ENCODE measurements around the gene DNAJB13. TPM values are rescaled to one million over a fixed set of nuclear protein-coding genes. Genes with fewer than 3 reads are reported as not detected.

DNAJB13 gene
- total RNA-seq, 2 experiments from 2014 or later: not detected

GRCh38 chr11:73998846-73999575 lies 48.2 kb downstream of the DNAJB13 start:
- no peak overlapping the region for H3K27ac Mint-ChIP-seq
- H3K4me1 Mint-ChIP-seq: peaks cover 72% of the 10 kb centered on the region
- no peaks in the 10 kb centered on the region for H3K27me3 Mint-ChIP-seq
- POLR2A ChIA-PET: interaction anchor here (2.0 to 10.1 kb wide), 2 partner anchors 16 to 18 kb away, joined by 11 to 185 read pairs; partner anchors contain the start of gene UCP2
- H3K4me3 Mint-ChIP-seq: no peak overlapping the region
- DNase-seq: no peak
- peaks cover 33% of the 10 kb centered on the region for H3K36me3 Mint-ChIP-seq (ENCODE audit: low read depth)
- no peaks in the 10 kb centered on the region for H3K9me3 Mint-ChIP-seq
- CTCF ChIA-PET: interaction anchor here (1.3 kb wide), 1 partner anchor 19 kb away, joined by 3 read pairs; no protein-coding TSS in a partner anchor

DNA sequence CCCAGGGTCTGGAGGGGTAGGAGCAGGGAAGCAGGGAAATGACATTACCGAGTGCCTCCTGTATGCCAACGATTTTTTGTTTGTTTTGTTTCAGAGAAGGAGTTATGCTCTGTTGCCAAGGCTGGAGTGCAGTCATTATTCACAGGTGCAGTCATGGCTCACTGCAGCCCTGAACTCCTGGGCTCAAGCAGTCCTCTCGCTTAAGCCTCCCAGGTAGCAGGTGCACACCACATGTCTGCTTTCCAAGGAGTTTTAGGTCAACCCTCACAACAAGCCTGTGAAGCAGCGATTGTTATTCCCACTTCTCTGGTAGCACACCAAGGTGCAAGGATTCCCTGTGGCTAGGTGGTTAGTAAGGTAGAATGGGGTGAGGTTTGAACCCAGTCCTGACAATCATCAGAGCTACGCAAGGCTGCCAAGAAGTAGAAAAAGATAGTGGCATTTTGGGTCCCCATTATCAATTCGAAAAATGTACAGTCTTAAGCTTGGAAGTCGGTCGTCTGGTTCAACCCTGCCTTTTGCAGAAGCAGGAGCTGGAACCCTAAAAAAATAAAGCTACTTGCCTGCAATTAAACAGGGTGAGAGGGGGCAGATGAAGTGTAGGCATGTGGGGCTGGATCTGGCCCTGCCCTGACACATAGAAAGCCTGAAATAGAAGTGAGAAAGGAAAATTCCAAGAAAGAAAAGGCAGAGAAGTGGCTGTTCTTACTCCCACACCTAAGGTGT lies 48.9 kb downstream of the DNAJB13 start:
- POLR2A ChIA-PET: interaction anchor here (1.4 to 10.1 kb wide), 2 partner anchors 18 to 27 kb away, joined by 3 to 185 read pairs; partner anchors contain the start of gene UCP2
- no peaks in the 10 kb centered on the region for H3K9me3 Mint-ChIP-seq
- DNase-seq: no peak
- peaks cover 74% of the 10 kb centered on the region for H3K4me1 Mint-ChIP-seq
- peak overlapping the region; percentile 6 for H3K27ac Mint-ChIP-seq
- no peaks in the 10 kb centered on the region for H3K27me3 Mint-ChIP-seq
- no peak overlapping the region for H3K4me3 Mint-ChIP-seq
- CTCF ChIA-PET: interaction anchor here (1.3 kb wide), 1 partner anchor 20 kb away, joined by 3 read pairs; no protein-coding TSS in a partner anchor
- peaks cover 33% of the 10 kb centered on the region for H3K36me3 Mint-ChIP-seq (ENCODE audit: low read depth)

GRCh38 chr11:74000307-74001133 lies 49.7 kb downstream of the DNAJB13 start:
- Mint-ChIP-seq H3K27me3 (no peaks in the 10 kb centered on the region), H3K4me1 (peaks cover 74% of the 10 kb centered on the region), H3K36me3 (ENCODE audit: low read depth) (peaks cover 33% of the 10 kb centered on the region), H3K27ac (no peak overlapping the region), H3K4me3 (no peak overlapping the region), H3K9me3 (no peaks in the 10 kb centered on the region)
- DNase-seq: no peak
- ChIA-PET CTCF (no interaction called here), POLR2A (interaction anchor here (1.4 to 10.1 kb wide), 2 partner anchors 19 to 28 kb away, joined by 3 to 185 read pairs; partner anchors contain the start of gene UCP2)

- CTCF ChIA-PET: interaction anchor here (1.1 to 1.2 kb wide), 2 partner anchors 17 to 38 kb away, joined by 3 read pairs; no protein-coding TSS in a partner anchor
- H3K4me3 Mint-ChIP-seq: no peak overlapping the region
- no peak overlapping the region for H3K27ac Mint-ChIP-seq
- peaks cover 33% of the 10 kb centered on the region for H3K36me3 Mint-ChIP-seq (ENCODE audit: low read depth)
- DNase-seq: no peak
- no peaks in the 10 kb centered on the region for H3K9me3 Mint-ChIP-seq
- H3K27me3 Mint-ChIP-seq: no peaks in the 10 kb centered on the region
- POLR2A ChIA-PET: interaction anchor here (1.1 to 5.2 kb wide), 4 partner anchors 10 to 169 kb away, joined by 3 to 117 read pairs (median 4); partner anchors contain the start of genes C2CD3, PPME1 and UCP2
- H3K4me1 Mint-ChIP-seq: peaks cover 74% of the 10 kb centered on the region
Observed at GRCh38 chr11:74001822-74002286, 51.0 kb downstream of the DNAJB13 start.

DNA sequence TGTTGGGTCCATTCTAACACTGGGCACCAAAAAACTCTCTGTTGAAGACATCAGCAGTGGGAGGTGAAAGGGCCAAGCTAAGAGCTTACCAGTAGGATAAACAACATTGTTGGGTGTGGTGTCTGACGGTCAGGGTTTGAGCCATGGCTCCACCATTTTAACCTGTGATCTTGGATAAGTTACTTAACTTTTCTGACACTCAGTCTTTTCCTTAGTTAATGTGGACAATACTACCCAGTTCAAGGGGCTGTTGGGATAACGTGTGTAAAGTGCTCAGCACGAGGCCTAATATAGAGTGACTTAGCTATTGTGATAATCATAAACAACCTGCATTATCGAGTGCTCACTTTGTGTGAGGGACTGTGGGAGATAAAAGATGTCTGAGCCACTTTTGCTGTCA lies 52.0 kb downstream of the DNAJB13 start:
- H3K27me3 Mint-ChIP-seq: no peaks in the 10 kb centered on the region
- H3K4me3 Mint-ChIP-seq: no peak overlapping the region
- H3K9me3 Mint-ChIP-seq: no peaks in the 10 kb centered on the region
- H3K27ac Mint-ChIP-seq: no peak overlapping the region
- H3K36me3 Mint-ChIP-seq (ENCODE audit: low read depth): peaks cover 33% of the 10 kb centered on the region
- no peak for DNase-seq
- CTCF ChIA-PET: interaction anchor here (1.2 kb wide), 1 partner anchor 39 kb away, joined by 3 read pairs; no protein-coding TSS in a partner anchor
- peaks cover 68% of the 10 kb centered on the region for H3K4me1 Mint-ChIP-seq
- POLR2A ChIA-PET: interaction anchor here (1.1 to 5.2 kb wide), 4 partner anchors 11 to 168 kb away, joined by 3 to 117 read pairs (median 4); partner anchors contain the start of genes C2CD3, PPME1 and UCP2

GRCh38 chr11:74004046-74004695 lies 53.3 kb downstream of the DNAJB13 start:
- Mint-ChIP-seq H3K36me3 (ENCODE audit: low read depth) (peaks cover 33% of the 10 kb centered on the region), H3K27ac (peak overlapping the region; percentile 77), H3K4me3 (no peak overlapping the region), H3K9me3 (no peaks in the 10 kb centered on the region), H3K27me3 (no peaks in the 10 kb centered on the region), H3K4me1 (peaks cover 73% of the 10 kb centered on the region)
- DNase-seq: no peak
- ChIA-PET POLR2A (interaction anchor here (0.7 to 5.2 kb wide), 7 partner anchors 9 to 252 kb away, joined by 3 to 117 read pairs (median 12); partner anchors contain the start of gene UCP2), CTCF (interaction anchor here (1.5 to 1.8 kb wide), 3 partner anchors 9 to 31 kb away, joined by 9 to 17 read pairs (median 12); no protein-coding TSS in a partner anchor)

GRCh38 chr11:74004759-74005615 lies 54.2 kb downstream of the DNAJB13 start:
- peak overlapping the region; percentile 50 for H3K4me3 Mint-ChIP-seq
- no peaks in the 10 kb centered on the region for H3K27me3 Mint-ChIP-seq
- H3K9me3 Mint-ChIP-seq: no peaks in the 10 kb centered on the region
- peak overlapping the region; percentile 77 for H3K27ac Mint-ChIP-seq
- peaks cover 27% of the 10 kb centered on the region for H3K36me3 Mint-ChIP-seq (ENCODE audit: low read depth)
- peaks cover 71% of the 10 kb centered on the region for H3K4me1 Mint-ChIP-seq
- ChIA-PET CTCF (interaction anchor here (0.6 to 1.8 kb wide), 10 partner anchors 10 to 1523 kb away, joined by 3 to 17 read pairs (median 4); partner anchors contain the start of gene UCP2), POLR2A (interaction anchor here (0.6 to 5.2 kb wide), 13 partner anchors 10 to 1485 kb away, joined by 3 to 117 read pairs (median 4); partner anchors contain the start of genes C2CD3, PPME1 and UCP2)
- DNase-seq: peak; percentile 92

- DNase-seq: no peak
- CTCF ChIA-PET: interaction anchor here (1.0 to 1.8 kb wide), 7 partner anchors 9 to 80 kb away, joined by 3 to 17 read pairs (median 6); partner anchors contain the start of gene UCP2
- H3K27me3 Mint-ChIP-seq: no peaks in the 10 kb centered on the region
Observed at GRCh38 chr11:74005721-74006517, 55.1 kb downstream of the DNAJB13 start.

DNA sequence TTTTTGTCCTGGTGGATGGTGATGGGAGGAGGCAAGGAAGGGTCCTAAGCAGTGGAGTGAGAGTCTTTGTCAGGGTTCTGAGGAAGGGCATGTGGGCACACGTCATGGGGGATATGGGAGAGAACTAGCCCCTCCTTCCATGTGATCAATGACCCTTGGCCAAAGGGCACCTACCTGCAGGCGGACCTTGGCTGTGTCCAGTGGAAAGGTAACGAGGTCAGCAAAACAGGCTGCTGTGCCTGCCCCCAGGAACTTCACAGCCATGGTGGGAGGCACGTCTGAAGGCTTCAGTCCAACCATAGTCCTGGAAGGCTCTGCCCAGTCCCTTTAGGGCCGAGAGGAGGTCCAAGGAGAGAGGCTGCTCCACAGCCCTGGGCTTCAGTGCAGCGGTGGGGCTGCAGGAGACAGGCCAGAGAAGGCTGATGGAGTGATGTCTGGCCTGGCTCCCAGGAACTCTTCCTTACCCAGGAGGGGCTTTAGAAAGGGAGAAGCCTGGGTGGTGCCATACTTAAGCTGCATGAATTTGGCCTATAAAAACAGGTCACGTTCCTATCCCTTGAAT lies 56.0 kb downstream of the DNAJB13 start:
- ChIA-PET CTCF (no interaction called here), POLR2A (interaction anchor here (1.0 to 2.9 kb wide), 3 partner anchors 11 to 32 kb away, joined by 3 to 17 read pairs (median 13); partner anchors contain the start of gene UCP2)
- Mint-ChIP-seq H3K9me3 (no peaks in the 10 kb centered on the region), H3K4me3 (no peak overlapping the region), H3K27ac (peak overlapping the region; percentile 16), H3K36me3 (ENCODE audit: low read depth) (peaks cover 27% of the 10 kb centered on the region), H3K27me3 (no peaks in the 10 kb centered on the region), H3K4me1 (peaks cover 77% of the 10 kb centered on the region)
- no peak for DNase-seq

More at GRCh38 chr11:74005721-74006517, 55.1 kb downstream of the DNAJB13 start:
- peak overlapping the region; percentile 77 for H3K27ac Mint-ChIP-seq
- H3K36me3 Mint-ChIP-seq (ENCODE audit: low read depth): peaks cover 31% of the 10 kb centered on the region
- peaks cover 72% of the 10 kb centered on the region for H3K4me1 Mint-ChIP-seq
- no peaks in the 10 kb centered on the region for H3K9me3 Mint-ChIP-seq
- no peak overlapping the region for H3K4me3 Mint-ChIP-seq
- POLR2A ChIA-PET: interaction anchor here (0.6 to 5.2 kb wide), 8 partner anchors 11 to 1486 kb away, joined by 3 to 117 read pairs (median 8); partner anchors contain the start of genes C2CD3, PPME1 and UCP2
